ENCODE measurements around the gene FGF14. TPM values are rescaled to one million over a fixed set of nuclear protein-coding genes. Genes with fewer than 3 reads are reported as not detected.

The FGF14 gene
- total and polyA plus RNA-seq, 2 donors (not counting 1 experiment from before 2014, with no cell fraction given), result under 0.01 TPM; not detected in 1

- H3K9ac ChIP-seq (ENCODE audit: low read length), result no peak overlapping the region
- H4K20me1 ChIP-seq (ENCODE audit: control insufficient read depth, insufficient read depth, low read length, poor library complexity, severe bottlenecking), result no peaks in the 10 kb centered on the region
- Mint-ChIP-seq H3K4me3 (no peak overlapping the region), H3K9me3 (ENCODE audit: insufficient read depth) (no peaks in the 10 kb centered on the region), H3K27ac (no peak overlapping the region), H3K27me3 (peaks cover 50% of the 10 kb centered on the region), H3K4me1 (no peaks in the 10 kb centered on the region)
- WGBS (ENCODE audit: insufficient coverage), result 14% methylated on average over 11 of the region's 14 CpGs
- H3K4me1 ChIP-seq (ENCODE audit: control insufficient read depth in 2 of 2, insufficient read depth in 2 of 2, low read length in 2 of 2), result no peaks in the 10 kb centered on the region
- no peak for ATAC-seq (ENCODE audit: low read depth)
- no peak overlapping the region for H3K27ac ChIP-seq (ENCODE audit: low read length in 2 of 2)
- H3K27me3 ChIP-seq (replicated peaks in 1 of 4; ENCODE audit: control extremely low read depth in 1 of 4, control insufficient read depth in 3 of 4, insufficient read depth in 4 of 4, low read length in 3 of 4), result peaks cover 0 to 33% (median 8%) of the 10 kb centered on the region in 4 experiments
- no peaks in the 10 kb centered on the region for H3K79me2 ChIP-seq (ENCODE audit: control insufficient read depth, insufficient read depth, low read length)
- POLR2A ChIA-PET, result no interaction called here
- H3K4me3 ChIP-seq (ENCODE audit: control extremely low read depth in 1 of 5, extremely low read depth in 1 of 5, insufficient read depth in 1 of 5, low read depth in 2 of 5, low read length in 4 of 5), result no peak overlapping the region
- TF ChIP-seq CTCF (IDR thresholded peaks at IDR 0.05) (no peak), EZH2 (IDR thresholded peaks at IDR 0.05; ENCODE audit: borderline replicate concordance, insufficient read depth, low read depth, low read length, poor library complexity, severe bottlenecking) (no peak)
- DNase-seq, result no peak
- CTCF ChIA-PET, result interaction anchor here (0.6 kb wide), 1 partner anchor 421 kb away, joined by 3 read pairs; no protein-coding TSS in a partner anchor
- peaks cover 0 to 10% (median 0%) of the 10 kb centered on the region in 3 donors for H3K9me3 ChIP-seq (ENCODE audit: control extremely low read depth in 1 of 3, control insufficient read depth in 2 of 3, insufficient read depth in 1 of 3, low read length in 2 of 3)
- no peak overlapping the region for H2AFZ ChIP-seq (ENCODE audit: insufficient read depth, low read depth, low read length, poor library complexity, severe bottlenecking)
- no peaks in the 10 kb centered on the region for H3K36me3 ChIP-seq (replicated peaks in 1 of 2; ENCODE audit: control extremely low read depth in 1 of 2, control insufficient read depth in 1 of 2, extremely low read depth in 1 of 2, insufficient read depth in 2 of 2, low read length in 1 of 2)
- intact Hi-C loops (cut with micrococcal nuclease), result no loop called here
- no peak overlapping the region for H3K4me2 ChIP-seq (replicated peaks; ENCODE audit: low read depth, low read length, poor library complexity, severe bottlenecking)
Observed at GRCh38 chr13:101917833-101918661, 483.8 kb downstream of the FGF14 start.

DNA sequence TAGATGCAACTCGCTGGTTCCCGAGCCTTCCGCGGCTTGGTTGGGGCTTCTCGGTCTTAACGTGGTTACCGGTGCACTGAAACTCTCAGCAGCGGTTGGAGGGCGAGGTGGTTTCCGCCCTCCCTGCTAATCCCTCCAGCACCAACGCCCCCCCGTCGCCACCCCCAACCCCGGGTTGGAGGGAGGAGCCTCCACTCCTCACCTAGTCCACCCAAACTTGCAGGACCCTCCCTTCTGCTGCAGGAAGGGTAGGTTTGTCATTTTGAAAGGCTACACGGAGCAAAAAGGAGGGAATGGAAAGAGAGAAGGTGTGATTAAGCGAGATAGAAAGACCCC, 484.4 kb downstream of the FGF14 start:
- Mint-ChIP-seq H3K4me3 (no peak overlapping the region), H3K9me3 (ENCODE audit: insufficient read depth) (no peaks in the 10 kb centered on the region), H3K27ac (no peak overlapping the region), H3K4me1 (no peaks in the 10 kb centered on the region), H3K27me3 (peaks cover 50% of the 10 kb centered on the region)
- POLR2A ChIA-PET, result no interaction called here
- 4% methylated on average over 5 of the region's 16 CpGs for WGBS (ENCODE audit: insufficient coverage)
- Histone ChIP-seq H3K27me3 (replicated peaks in 1 of 4; ENCODE audit: control extremely low read depth in 1 of 4, control insufficient read depth in 3 of 4, insufficient read depth in 4 of 4, low read length in 3 of 4) (peaks cover 0 to 33% (median 8%) of the 10 kb centered on the region in 4 experiments), H2AFZ (ENCODE audit: insufficient read depth, low read depth, low read length, poor library complexity, severe bottlenecking) (no peak overlapping the region), H3K79me2 (ENCODE audit: control insufficient read depth, insufficient read depth, low read length) (no peaks in the 10 kb centered on the region), H3K36me3 (replicated peaks in 1 of 2; ENCODE audit: control extremely low read depth in 1 of 2, control insufficient read depth in 1 of 2, extremely low read depth in 1 of 2, insufficient read depth in 2 of 2, low read length in 1 of 2) (no peaks in the 10 kb centered on the region), H3K27ac (ENCODE audit: low read length in 2 of 2) (no peak overlapping the region), H4K20me1 (ENCODE audit: control insufficient read depth, insufficient read depth, low read length, poor library complexity, severe bottlenecking) (no peaks in the 10 kb centered on the region), H3K4me3 (ENCODE audit: control extremely low read depth in 1 of 5, extremely low read depth in 1 of 5, insufficient read depth in 1 of 5, low read depth in 2 of 5, low read length in 4 of 5) (no peak overlapping the region), H3K9me3 (ENCODE audit: control extremely low read depth in 1 of 3, control insufficient read depth in 2 of 3, insufficient read depth in 1 of 3, low read length in 2 of 3) (peaks cover 0 to 10% (median 0%) of the 10 kb centered on the region in 3 donors), H3K4me1 (ENCODE audit: control insufficient read depth in 2 of 2, insufficient read depth in 2 of 2, low read length in 2 of 2) (no peaks in the 10 kb centered on the region), H3K4me2 (replicated peaks; ENCODE audit: low read depth, low read length, poor library complexity, severe bottlenecking) (no peak overlapping the region), H3K9ac (ENCODE audit: low read length) (no peak overlapping the region)
- TF ChIP-seq EZH2 (IDR thresholded peaks at IDR 0.05; ENCODE audit: borderline replicate concordance, insufficient read depth, low read depth, low read length, poor library complexity, severe bottlenecking) (no peak), CTCF (IDR thresholded peaks at IDR 0.05) (no peak)
- intact Hi-C loops (cut with micrococcal nuclease), result no loop called here
- ATAC-seq (ENCODE audit: low read depth), result no peak
- DNase-seq, result no peak
- CTCF ChIA-PET, result no interaction called here

All from B cell (primary cell).